K562 (cell line): ENCODE measurements around the gene MRPS18B. TPM values are rescaled to one million over a fixed set of nuclear protein-coding genes. Genes with fewer than 3 reads are reported as not detected.

Experiments
- ASH1L ChIP-seq: fragments of 450-650 bp; IDR thresholded peaks from 2 replicates; pipeline ENCODE4 v1.6.1; 2018; ENCODE audit warnings: borderline replicate concordance, mild to moderate bottlenecking, low read depth; ENCODE audit not compliant: partially characterized antibody
- BCOR ChIP-seq: fragments of 450-650 bp; IDR thresholded peaks from 2 replicates; pipeline ENCODE4 v1.6.1; 2016
- CCAR2 ChIP-seq: fragments of 200-400 bp; formaldehyde crosslinking; IDR thresholded peaks from 2 replicates; pipeline ENCODE4 v1.6.1; 2017; ENCODE audit warnings: mild to moderate bottlenecking, low read depth, low read length
- CHCHD3 ChIP-seq: fragments of 250-450 bp; sonication (Bioruptor Pico); IDR thresholded peaks from 2 replicates; pipeline ENCODE4 v2.1.2; 2022; ENCODE audit warnings: mild to moderate bottlenecking
- CHD4 ChIP-seq: fragments of 200-600 bp; sonication (generic); IDR thresholded peaks from 3 replicates; pipeline ENCODE4 v1.6.1; 2012; ENCODE audit warnings: low read depth, mild to moderate bottlenecking, mixed read lengths, low read length, inconsistent platforms; ENCODE audit not compliant: insufficient read depth, insufficient replicate concordance, poor library complexity, severe bottlenecking
- CXXC5 ChIP-seq: fragments of 250-450 bp; sonication (Bioruptor Pico); IDR thresholded peaks from 2 replicates; pipeline ENCODE4 v1.8.0; 2022; ENCODE audit warnings: inconsistent platforms, mild to moderate bottlenecking, moderate library complexity
- DIDO1 ChIP-seq: fragments of 450-650 bp; IDR thresholded peaks from 2 replicates; pipeline ENCODE4 v1.6.1; 2016; ENCODE audit warnings: low read depth, missing biosample characterization, missing genetic modification characterization
- DMBX1 ChIP-seq: fragments of 250-450 bp; sonication (Bioruptor Pico); IDR thresholded peaks from 2 replicates; pipeline ENCODE4 v1.8.0; 2022; ENCODE audit warnings: inconsistent platforms, mild to moderate bottlenecking, moderate library complexity, borderline replicate concordance
- DNMT1 ChIP-seq: fragments of 450-650 bp; IDR thresholded peaks from 2 replicates; pipeline ENCODE4 v1.6.1; 2016; ENCODE audit warnings: antibody characterized with exemption, mild to moderate bottlenecking
- GMEB1 ChIP-seq: fragments of 250-450 bp; sonication (Bioruptor Pico); IDR thresholded peaks from 2 replicates; pipeline ENCODE4 v1.4.0; 2020; ENCODE audit warnings: mild to moderate bottlenecking
- GTF3C2 ChIP-seq: IDR thresholded peaks from 3 replicates; pipeline ENCODE4 v1.6.1; 2011; ENCODE audit warnings: borderline replicate concordance, mild to moderate bottlenecking, moderate library complexity; ENCODE audit not compliant: insufficient read length; ENCODE audit errors: extremely low read depth
- MYBL2 ChIP-seq, 2 experiments: fragments of 450-650 bp in 1 of 2; sonication (generic) in 1 of 2; formaldehyde crosslinking in 1 of 2; IDR thresholded peaks; 2 replicates each; pipeline versions ENCODE4 v1.6.1 to v1.8.1; 2017 to 2022; ENCODE audit warnings: borderline replicate concordance in 1 of 2, inconsistent platforms in 1 of 2, low read depth in 1 of 2, mild to moderate bottlenecking in 1 of 2, missing genetic modification reagents in 1 of 2, moderate library complexity in 1 of 2
- NR1H2 ChIP-seq: sonication (generic); formaldehyde crosslinking; IDR thresholded peaks from 2 replicates; pipeline ENCODE4 v1.4.0; 2020; ENCODE audit warnings: mild to moderate bottlenecking, missing genetic modification reagents
- OTX1 ChIP-seq: fragments of 450-650 bp; formaldehyde crosslinking; IDR thresholded peaks from 2 replicates; pipeline ENCODE4 v1.4.0; 2022; ENCODE audit warnings: mild to moderate bottlenecking
- PML ChIP-seq: IDR thresholded peaks from 2 replicates; pipeline ENCODE4 v1.6.1; 2012; ENCODE audit warnings: low read length, inconsistent platforms
- POLR2H ChIP-seq: IDR thresholded peaks from 2 replicates; pipeline ENCODE4 v1.6.1; 2016; ENCODE audit warnings: missing genetic modification characterization, low read depth, mild to moderate bottlenecking, control low read depth, missing compliant biosample characterization, moderate library complexity
- RBM39 ChIP-seq: fragments of 200-400 bp; formaldehyde crosslinking; optimal IDR thresholded peaks from 2 replicates; pipeline ENCODE3; 2018; ENCODE audit warnings: low read depth, low read length
- RFX1 ChIP-seq: fragments of 450-650 bp; IDR thresholded peaks from 2 replicates; pipeline ENCODE4 v1.6.1; 2016; ENCODE audit warnings: mild to moderate bottlenecking, moderate library complexity
- SIN3A ChIP-seq, 2 experiments: fragments of 150-350 bp in 1 of 2; IDR thresholded peaks; 2 replicates each; pipeline ENCODE4 v1.6.1; 2011 to 2016; ENCODE audit warnings: borderline replicate concordance in 2 of 2, low read depth in 2 of 2, low read length in 2 of 2, mild to moderate bottlenecking in 2 of 2, moderate library complexity in 2 of 2; ENCODE audit not compliant: control insufficient read depth in 1 of 2
- SIRT6 ChIP-seq: IDR thresholded peaks from one replicate; pipeline ENCODE4 v1.6.1; 2012; ENCODE audit warnings: low read depth, mild to moderate bottlenecking, control low read depth, inconsistent platforms, low read length, moderate library complexity
- ZFP1 ChIP-seq: fragments of 450-650 bp; formaldehyde crosslinking; IDR thresholded peaks from 2 replicates; pipeline ENCODE4 v1.4.0; 2020; ENCODE audit warnings: mild to moderate bottlenecking, mixed read lengths
- ZKSCAN8 ChIP-seq: fragments of 200-800 bp; sonication (Bioruptor generic); IDR thresholded peaks from 2 replicates; pipeline ENCODE4 v1.6.1; 2016; ENCODE audit warnings: missing genetic modification characterization, missing compliant biosample characterization
- ZNF561 ChIP-seq: fragments of 450-650 bp; formaldehyde crosslinking; conservative IDR thresholded peaks from 2 replicates; pipeline ENCODE4 v1.4.0; 2020; ENCODE audit warnings: mild to moderate bottlenecking, moderate library complexity
- polyA plus RNA-seq, 8 experiments: library from polyadenylated mRNA; depleted of rRNA in 4 of 8; stranded (reverse) in 5 of 8; unstranded in 3 of 8; fragments of >200 nt; fragmentation: Nextera tagmentation in 2 of 8; fragmentation: Illumina TruSeq in 1 of 8; extraction: Ambion mirVana in 2 of 8; extraction: Trizol in 1 of 8; gene quantifications; 2 replicates each; pipeline versions ENCODE4 v1.2.1 to v1.2.3, GENCODE V29; 2011 to 2014; ENCODE audit warnings: inconsistent platforms in 1 of 8, missing spikeins in 1 of 8
- total RNA-seq, 7 experiments: library from RNA; depleted of rRNA in 6 of 7; stranded (reverse); fragments of >200 nt in 6 of 7; fragmentation: Illumina TruSeq in 2 of 7; extraction: Trizol in 2 of 7; gene quantifications; 2 replicates each; pipeline versions ENCODE4 v1.2.1 to v1.2.3, GENCODE V29; 2011 to 2021; ENCODE audit warnings: low replicate concordance in 1 of 7

Gene MRPS18B
- total and polyA plus RNA-seq, 9 of the 15 experiments (the other 6 are each of a cell fraction or from before 2014, with no cell fraction given): 132 to 383 (median 178) TPM

GRCh38 chr6:30616811-30617564, 652 bp upstream of the MRPS18B start, which contains the start of gene PPP1R10 (continued):
- TF ChIP-seq CHD4 (no peak), RFX1 (no peak; the same call in 1 of the 2 replicates), ZNF561 (CRISPR knock-in tag) (0 out of 2 replicates have a peak, but pooled peaks have one; percentile 43), RBM39 (peak; percentile 90), DNMT1 (peak; percentile 85; the same call in 1 of the 2 replicates), OTX1 (CRISPR knock-in tag) (peak; percentile 99), CCAR2 (no peak), NR1H2 (CRISPR knock-in tag) (no peak), CHCHD3 (peak; percentile 97), SIN3A (IDR thresholded peaks at IDR 0.05; ENCODE audit: borderline replicate concordance in 2 of 2, control insufficient read depth in 1 of 2, low read depth in 2 of 2, low read length in 2 of 2) (peak; percentile 92 to 93; a peak in 3 of 4 replicates), GTF3C2 (no peak), BCOR (peak; percentile 90), CXXC5 (CRISPR knock-in tag) (peak; percentile 98), MYBL2 (IDR thresholded peaks at IDR 0.05; ENCODE audit: low read depth) (peak; percentile 88), MYBL2 (CRISPR knock-in tag; IDR thresholded peaks at IDR 0.05; ENCODE audit: borderline replicate concordance) (no peak), PML (peak; percentile 99), ZFP1 (CRISPR knock-in tag) (peak; percentile 70), POLR2H (peak; percentile 99), DMBX1 (CRISPR knock-in tag) (no peak), GMEB1 (CRISPR knock-in tag) (peak; percentile 68), SIRT6 (peak; percentile 83), ZKSCAN8 (no peak), DIDO1 (tag) (no peak), ASH1L (peak; percentile 94)
